Measurements from ENCODE around the gene TTC23.

Gene TTC23

GRCh38 chr15:99249270-99249841, at the start of gene TTC23:
Gene TTC23, minus strand, starts transcription at chr15:99249581. Its CDS starts 20,869 bp downstream, at chr15:99228712.
- peak; percentile 77 for DNase-seq (ENCODE audit: low spot score)

GRCh38 chr15:99296386-99296785, 47.0 kb upstream of the TTC23 start:
- no peak for DNase-seq (ENCODE audit: low spot score)

GRCh38 chr15:99295840-99296239, 46.5 kb upstream of the TTC23 start:
- no peak for DNase-seq (ENCODE audit: low spot score)

GRCh38 chr15:99291643-99292042, 42.3 kb upstream of the TTC23 start:
- no peak for DNase-seq (ENCODE audit: low spot score)

- DNase-seq (ENCODE audit: low spot score), result no peak
Observed at GRCh38 chr15:99283717-99284116, 34.3 kb upstream of the TTC23 start.

GRCh38 chr15:99282586-99282985, 33.2 kb upstream of the TTC23 start:
- no peak for DNase-seq (ENCODE audit: low spot score)

- no peak for DNase-seq (ENCODE audit: low spot score)
Observed at GRCh38 chr15:99282121-99282520, 32.7 kb upstream of the TTC23 start.

GRCh38 chr15:99279827-99280226, 30.4 kb upstream of the TTC23 start:
- DNase-seq (ENCODE audit: low spot score), result no peak

GRCh38 chr15:99279290-99279689, 29.9 kb upstream of the TTC23 start:
- DNase-seq (ENCODE audit: low spot score), result no peak

GRCh38 chr15:99275525-99276128, 26.2 kb upstream of the TTC23 start:
- DNase-seq (ENCODE audit: low spot score), result peak; percentile 5

GRCh38 chr15:99275061-99275460, 25.7 kb upstream of the TTC23 start:
- no peak for DNase-seq (ENCODE audit: low spot score)

- no peak for DNase-seq (ENCODE audit: low spot score)
Observed at GRCh38 chr15:99273801-99274200, 24.4 kb upstream of the TTC23 start.

GRCh38 chr15:99268431-99268830, 19.1 kb upstream of the TTC23 start:
- no peak for DNase-seq (ENCODE audit: low spot score)

- no peak for DNase-seq (ENCODE audit: low spot score)
Observed at GRCh38 chr15:99267957-99268356, 18.6 kb upstream of the TTC23 start.

GRCh38 chr15:99265541-99266070, 16.2 kb upstream of the TTC23 start:
- DNase-seq (ENCODE audit: low spot score), result no peak

GRCh38 chr15:99264125-99264524, 14.7 kb upstream of the TTC23 start:
- DNase-seq (ENCODE audit: low spot score), result no peak

- no peak for DNase-seq (ENCODE audit: low spot score)
Observed at GRCh38 chr15:99257107-99257750, 7.8 kb upstream of the TTC23 start.

GRCh38 chr15:99253381-99254090, 4.2 kb upstream of the TTC23 start:
- DNase-seq (ENCODE audit: low spot score), result peak; percentile 52

GRCh38 chr15:99252326-99252725, 2.9 kb upstream of the TTC23 start:
- no peak for DNase-seq (ENCODE audit: low spot score)

- peak; percentile 98 for DNase-seq (ENCODE audit: low spot score)
Observed at GRCh38 chr15:99250857-99251841, 1.8 kb upstream of the TTC23 start, which contains the start of gene LRRC28. Gene LRRC28, plus strand, starts transcription at chr15:99251481. Its CDS starts 4,477 bp downstream, at chr15:99255958.

- DNase-seq (ENCODE audit: low spot score), result no peak
Observed at GRCh38 chr15:99250494-99250856, 1.1 kb upstream of the TTC23 start.

Measured in SW480 (cell line).